MCF 10A (cell line): Measurements from ENCODE around the gene TMC4. TPM values are rescaled to one million over a fixed set of nuclear protein-coding genes. Genes with fewer than 3 reads are reported as not detected.
"Not testable (repeated sequence)": the region's sequence is repeated elsewhere in the genome, so short reads cannot be mapped to it uniquely, and the experiment has no call there.

Experiments used
- BruUV-seq: library from RNA; stranded (reverse); fragments of 400-500 nt; replicated peaks from 2 replicates; lab custom pipeline; 2021; lab: Mats Ljungman, UMichigan
- CTCF ChIA-PET: fragments of 300-600 bp; sonication (Branson Sonifier 250); formaldehyde crosslinking; extraction: SDS; loops from one replicate; lab custom pipeline; 2021; ENCODE audit warnings: antibody characterized with exemption, inconsistent platforms; lab: Yijun Ruan, JAX
- POLR2A ChIA-PET: fragments of 300-600, 350-650 bp; sonication (Branson Sonifier 250); formaldehyde crosslinking; extraction: SDS; loops from one replicate; lab custom pipeline; 2020; ENCODE audit warnings: antibody characterized with exemption, inconsistent platforms; lab: Yijun Ruan, JAX
- DNase-seq: peaks from one replicate; pipeline ENCODE4 v3.0.0-alpha.2; 2018; ENCODE audit not compliant: unreplicated experiment
- H3K27ac Mint-ChIP-seq: one replicate; pipeline ENCODE4 v1.8.0; 2022; ENCODE audit warnings: mild to moderate bottlenecking, low read depth, mixed read lengths; ENCODE audit not compliant: unreplicated experiment
- H3K27me3 Mint-ChIP-seq: one replicate; pipeline ENCODE4 v1.8.0; 2022; ENCODE audit warnings: mixed read lengths; ENCODE audit not compliant: insufficient read depth, unreplicated experiment
- H3K36me3 Mint-ChIP-seq: one replicate; pipeline ENCODE4 v1.8.0; 2022; ENCODE audit warnings: mild to moderate bottlenecking, moderate library complexity, mixed read lengths; ENCODE audit not compliant: insufficient read depth, unreplicated experiment
- H3K4me1 Mint-ChIP-seq: one replicate; pipeline ENCODE4 v1.8.0; 2022; ENCODE audit warnings: mixed read lengths; ENCODE audit not compliant: insufficient read depth, unreplicated experiment
- H3K4me3 Mint-ChIP-seq: one replicate; pipeline ENCODE4 v1.8.0; 2022; ENCODE audit warnings: mild to moderate bottlenecking, moderate library complexity, mixed read lengths; ENCODE audit not compliant: unreplicated experiment
- H3K9me3 Mint-ChIP-seq: one replicate; pipeline ENCODE4 v1.8.0; 2022; ENCODE audit warnings: mixed read lengths; ENCODE audit not compliant: unreplicated experiment
- intact Hi-C: fragments of 100-400 bp; cut with micrococcal nuclease; formaldehyde crosslinking; loops from 2 replicates; pipeline ENCODE4 v1.14.1; 2022
- total RNA-seq: library from RNA; stranded (reverse); gene quantifications from 2 replicates; pipeline ENCODE4 v1.2.3, GENCODE V29; 2022
- TF ChIP-seq, protein P1 (sequence below): fragments of 200-600 bp; IDR thresholded peaks from one replicate; pipeline ENCODE4 v1.8.0; 2022; ENCODE audit warnings: antibody characterized with exemption, mild to moderate bottlenecking; ENCODE audit not compliant: unreplicated experiment

Gene TMC4
- total RNA-seq, 1 experiment from 2014 or later: 6.1 TPM

DNA sequence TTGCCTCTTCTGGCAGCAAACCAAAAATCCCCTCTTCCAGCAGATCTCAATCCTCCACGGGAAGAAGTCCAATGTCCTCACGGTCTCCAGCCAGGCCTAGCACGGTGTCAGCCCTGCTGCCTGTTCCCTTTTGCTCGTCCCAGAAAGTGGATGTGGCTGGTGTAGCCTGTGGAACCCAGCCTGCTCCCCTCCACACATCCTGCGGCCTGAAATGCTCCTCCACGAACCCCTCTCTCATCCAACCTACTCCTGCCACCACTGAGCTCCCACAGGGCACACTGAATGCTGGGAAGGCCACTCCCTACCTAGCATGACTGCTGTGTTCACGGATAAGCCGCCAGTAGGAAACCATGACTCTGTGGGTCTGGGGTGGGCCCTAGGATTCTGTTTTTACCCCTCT, 13.4 kb upstream of the TMC4 start:
- TF ChIP-seq, protein P1, sequence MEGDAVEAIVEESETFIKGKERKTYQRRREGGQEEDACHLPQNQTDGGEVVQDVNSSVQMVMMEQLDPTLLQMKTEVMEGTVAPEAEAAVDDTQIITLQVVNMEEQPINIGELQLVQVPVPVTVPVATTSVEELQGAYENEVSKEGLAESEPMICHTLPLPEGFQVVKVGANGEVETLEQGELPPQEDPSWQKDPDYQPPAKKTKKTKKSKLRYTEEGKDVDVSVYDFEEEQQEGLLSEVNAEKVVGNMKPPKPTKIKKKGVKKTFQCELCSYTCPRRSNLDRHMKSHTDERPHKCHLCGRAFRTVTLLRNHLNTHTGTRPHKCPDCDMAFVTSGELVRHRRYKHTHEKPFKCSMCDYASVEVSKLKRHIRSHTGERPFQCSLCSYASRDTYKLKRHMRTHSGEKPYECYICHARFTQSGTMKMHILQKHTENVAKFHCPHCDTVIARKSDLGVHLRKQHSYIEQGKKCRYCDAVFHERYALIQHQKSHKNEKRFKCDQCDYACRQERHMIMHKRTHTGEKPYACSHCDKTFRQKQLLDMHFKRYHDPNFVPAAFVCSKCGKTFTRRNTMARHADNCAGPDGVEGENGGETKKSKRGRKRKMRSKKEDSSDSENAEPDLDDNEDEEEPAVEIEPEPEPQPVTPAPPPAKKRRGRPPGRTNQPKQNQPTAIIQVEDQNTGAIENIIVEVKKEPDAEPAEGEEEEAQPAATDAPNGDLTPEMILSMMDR: no peak
- H3K4me1 Mint-ChIP-seq: peaks cover 15% of the 10 kb centered on the region
- H3K27me3 Mint-ChIP-seq: no peaks in the 10 kb centered on the region
- H3K36me3 Mint-ChIP-seq: peaks cover 38% of the 10 kb centered on the region
- H3K9me3 Mint-ChIP-seq: no peaks in the 10 kb centered on the region
- BruUV-seq: TSS peak; percentile 24
- POLR2A ChIA-PET: interaction anchor here (9.1 kb wide), 1 partner anchor 18 kb away, joined by 324 read pairs; the partner anchor contains the start of gene RPS9
- H3K27ac Mint-ChIP-seq: peak overlapping the region; percentile 78
- CTCF ChIA-PET: interaction anchor here (0.6 to 2.1 kb wide), 8 partner anchors 13 to 45 kb away, joined by 3 to 12 read pairs (median 5); partner anchors contain the start of genes LENG1 and TMC4
- no peak for DNase-seq
- H3K4me3 Mint-ChIP-seq: no peak overlapping the region
- intact Hi-C loops: no loop called here

DNA sequence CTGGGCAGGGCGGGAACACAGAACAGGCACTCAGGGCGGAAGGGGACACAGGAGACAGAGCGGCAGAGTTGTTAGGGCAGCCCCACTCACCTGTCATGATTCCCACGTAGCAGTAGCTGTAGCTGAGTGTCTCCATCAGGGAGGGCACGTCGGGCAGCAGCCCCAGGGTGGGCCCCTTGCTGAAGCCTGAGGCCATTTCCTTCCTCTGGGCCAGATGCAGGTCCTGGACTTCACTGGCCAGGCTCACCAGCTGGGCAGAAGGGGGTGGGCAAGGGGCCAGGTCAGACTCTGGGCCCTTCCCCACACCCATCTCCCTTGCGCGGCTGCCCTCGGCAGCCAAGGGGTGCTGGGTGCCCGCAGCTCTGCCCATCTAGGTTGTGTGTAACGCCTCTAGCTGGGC, 10.5 kb upstream of the TMC4 start:
- Mint-ChIP-seq H3K9me3 (no peaks in the 10 kb centered on the region), H3K4me3 (no peak overlapping the region), H3K4me1 (peaks cover 15% of the 10 kb centered on the region), H3K27me3 (no peaks in the 10 kb centered on the region), H3K27ac (no peak overlapping the region), H3K36me3 (peaks cover 26% of the 10 kb centered on the region)
- ChIA-PET CTCF (interaction anchor here (0.6 to 1.2 kb wide), 3 partner anchors 13 to 208 kb away, joined by 3 to 4 read pairs (median 4); no protein-coding TSS in a partner anchor), POLR2A (no interaction called here)
- intact Hi-C loops: no loop called here
- TF ChIP-seq, protein P1: no peak
- no TSS peak for BruUV-seq
- DNase-seq: no peak

DNA sequence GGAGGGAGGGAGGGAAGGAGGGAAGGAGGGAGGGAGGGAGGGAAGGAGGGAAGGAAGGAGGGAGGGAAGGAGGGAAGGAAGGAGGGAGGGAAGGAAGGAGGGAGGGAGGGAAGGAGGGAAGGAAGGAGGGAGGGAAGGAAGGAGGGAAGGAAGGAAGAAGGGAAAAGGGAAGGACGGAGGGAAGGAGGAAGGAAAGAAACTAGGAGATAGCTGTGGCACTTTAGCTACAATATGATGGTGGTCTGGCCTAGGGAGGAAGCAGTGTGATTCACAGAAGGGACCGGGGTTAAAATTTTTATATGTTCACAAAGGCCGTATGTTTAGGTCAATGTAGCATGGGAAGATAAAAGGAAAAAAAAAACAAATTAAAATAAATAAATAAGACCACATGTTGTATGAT, 8.9 kb upstream of the TMC4 start:
- DNase-seq, intact Hi-C loops, BruUV-seq, H3K27ac Mint-ChIP-seq, H3K27me3 Mint-ChIP-seq, H3K4me1 Mint-ChIP-seq, H3K9me3 Mint-ChIP-seq, H3K4me3 Mint-ChIP-seq: not testable (repeated sequence)
- CTCF ChIA-PET: interaction anchor here (0.7 kb wide), 1 partner anchor 10 kb away, joined by 3 read pairs; no protein-coding TSS in a partner anchor
- H3K36me3 Mint-ChIP-seq: peaks cover 40% of the 10 kb centered on the region
- POLR2A ChIA-PET: interaction anchor here (0.5 kb wide), 1 partner anchor 10 kb away, joined by 3 read pairs; no protein-coding TSS in a partner anchor

DNA sequence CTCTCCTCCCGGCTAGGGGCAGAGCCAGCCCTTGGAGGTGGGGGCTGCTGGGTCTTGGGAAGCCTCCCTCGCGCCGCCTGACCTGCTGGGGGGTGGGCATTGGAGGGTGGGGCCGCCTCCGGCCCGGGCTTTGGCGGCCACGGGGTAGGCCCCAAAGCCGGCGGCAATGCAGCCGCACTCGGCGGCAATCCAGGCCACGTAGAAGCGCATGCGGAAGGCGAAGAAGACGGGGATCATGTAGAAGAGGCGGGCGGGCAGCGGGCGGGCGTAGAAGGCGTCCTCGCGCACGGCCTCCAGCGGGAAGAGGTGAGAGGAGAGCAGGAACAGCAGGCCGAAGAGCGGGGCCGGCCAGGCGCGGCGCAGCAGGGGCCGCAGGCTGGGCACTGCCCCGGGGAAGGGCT, 7.7 kb upstream of the TMC4 start:
- no peaks in the 10 kb centered on the region for H3K9me3 Mint-ChIP-seq
- peaks cover 44% of the 10 kb centered on the region for H3K36me3 Mint-ChIP-seq
- H3K27ac Mint-ChIP-seq: no peak overlapping the region
- no peak overlapping the region for H3K4me3 Mint-ChIP-seq
- no peaks in the 10 kb centered on the region for H3K27me3 Mint-ChIP-seq
- TF ChIP-seq, protein P1: no peak
- ChIA-PET POLR2A (no interaction called here), CTCF (interaction anchor here (0.5 to 1.1 kb wide), 3 partner anchors 12 to 210 kb away, joined by 3 to 4 read pairs (median 3); no protein-coding TSS in a partner anchor)
- no peaks in the 10 kb centered on the region for H3K4me1 Mint-ChIP-seq
- intact Hi-C loops: no loop called here
- DNase-seq: no peak
- BruUV-seq: no TSS peak
